Measurements from ENCODE around the gene RBFOX2.
"Not testable (repeated sequence)": the region's sequence is repeated elsewhere in the genome, so short reads cannot be mapped to it uniquely, and the experiment has no call there.

Gene RBFOX2

GRCh38 chr22:35761037-35761436 lies 267.6 kb downstream of the RBFOX2 start:
- no peak for DNase-seq

DNA sequence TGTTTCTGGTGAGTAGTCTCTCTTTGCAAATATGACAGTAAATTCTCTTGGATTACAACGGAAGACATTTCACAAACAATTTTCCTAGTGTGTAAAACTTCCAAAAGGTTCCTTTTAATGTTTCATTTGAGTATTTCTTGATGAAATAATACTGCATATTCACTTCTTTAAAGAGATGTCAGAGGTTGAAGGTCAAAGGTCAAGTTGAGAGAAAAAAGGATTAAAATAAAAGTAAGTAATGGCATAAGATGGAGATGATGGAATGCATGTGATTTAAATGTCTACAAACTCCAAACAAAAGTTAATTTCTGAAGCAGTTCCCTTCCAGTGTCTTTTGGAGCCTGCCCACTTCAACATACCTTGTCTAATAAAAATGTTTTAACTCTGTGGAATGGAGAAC lies 270.2 kb downstream of the RBFOX2 start:
- no peak for DNase-seq

DNA sequence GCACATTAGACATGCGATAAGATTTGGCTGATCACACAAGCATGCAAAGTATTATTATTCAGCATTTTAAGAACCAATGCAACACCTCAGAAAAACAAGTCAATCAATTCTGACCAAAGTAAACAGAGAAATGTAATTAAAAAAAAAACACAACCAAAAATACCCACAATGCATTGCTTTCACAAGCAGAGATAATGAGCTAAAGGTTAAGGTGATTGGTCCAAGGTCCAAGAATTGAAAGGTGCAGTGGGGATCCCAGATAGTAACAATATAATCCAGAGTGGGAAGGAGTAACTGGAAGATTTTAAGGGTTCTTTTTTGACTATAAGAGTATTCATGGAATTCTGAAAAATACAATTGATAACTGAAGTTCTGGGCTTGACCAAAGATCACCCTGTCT lies 271.9 kb downstream of the RBFOX2 start:
- no peak for DNase-seq

DNA sequence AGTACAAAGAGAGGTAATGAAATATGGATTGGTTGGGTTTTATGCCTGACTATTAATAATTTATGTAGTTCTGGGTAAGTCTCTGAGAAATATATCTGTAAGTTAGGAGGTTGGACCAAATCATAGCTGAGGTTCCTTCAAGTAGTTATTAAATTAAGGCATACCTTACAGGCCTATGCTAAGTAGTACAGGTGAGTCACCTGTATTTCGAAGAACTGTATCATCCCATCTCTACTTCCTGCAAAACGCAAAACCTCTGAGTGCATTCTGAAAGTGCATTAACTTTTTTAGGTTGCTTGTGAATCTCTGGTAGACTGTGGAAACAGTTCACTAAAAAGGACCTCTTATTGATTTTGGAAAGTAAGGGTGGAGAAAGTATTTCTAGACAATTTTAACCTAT lies 273.9 kb downstream of the RBFOX2 start:
- no peak for DNase-seq

GRCh38 chr22:35752863-35753189 lies 275.8 kb downstream of the RBFOX2 start:
- no peak for DNase-seq

GRCh38 chr22:35752006-35752862 lies 276.4 kb downstream of the RBFOX2 start:
- no peak for DNase-seq

DNA sequence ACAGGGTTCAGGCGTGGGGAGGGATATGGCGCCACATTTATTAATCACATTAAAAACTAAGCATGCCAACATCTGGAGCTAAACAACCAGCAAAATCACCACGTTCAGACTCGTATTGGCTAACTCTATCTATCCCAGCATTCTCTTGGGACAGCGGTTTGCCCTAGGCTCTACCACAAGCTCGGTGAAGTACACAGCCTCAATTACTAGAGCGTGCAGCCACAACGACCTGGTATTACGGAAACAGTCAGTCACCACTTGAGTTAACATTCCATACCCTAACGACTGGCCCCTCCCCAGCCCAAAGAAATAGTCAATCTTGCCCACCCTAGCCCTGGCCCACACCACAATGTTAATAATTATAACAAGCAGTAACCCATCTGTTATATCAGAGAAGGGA lies 278.8 kb downstream of the RBFOX2 start:
- DNase-seq, result no peak

DNA sequence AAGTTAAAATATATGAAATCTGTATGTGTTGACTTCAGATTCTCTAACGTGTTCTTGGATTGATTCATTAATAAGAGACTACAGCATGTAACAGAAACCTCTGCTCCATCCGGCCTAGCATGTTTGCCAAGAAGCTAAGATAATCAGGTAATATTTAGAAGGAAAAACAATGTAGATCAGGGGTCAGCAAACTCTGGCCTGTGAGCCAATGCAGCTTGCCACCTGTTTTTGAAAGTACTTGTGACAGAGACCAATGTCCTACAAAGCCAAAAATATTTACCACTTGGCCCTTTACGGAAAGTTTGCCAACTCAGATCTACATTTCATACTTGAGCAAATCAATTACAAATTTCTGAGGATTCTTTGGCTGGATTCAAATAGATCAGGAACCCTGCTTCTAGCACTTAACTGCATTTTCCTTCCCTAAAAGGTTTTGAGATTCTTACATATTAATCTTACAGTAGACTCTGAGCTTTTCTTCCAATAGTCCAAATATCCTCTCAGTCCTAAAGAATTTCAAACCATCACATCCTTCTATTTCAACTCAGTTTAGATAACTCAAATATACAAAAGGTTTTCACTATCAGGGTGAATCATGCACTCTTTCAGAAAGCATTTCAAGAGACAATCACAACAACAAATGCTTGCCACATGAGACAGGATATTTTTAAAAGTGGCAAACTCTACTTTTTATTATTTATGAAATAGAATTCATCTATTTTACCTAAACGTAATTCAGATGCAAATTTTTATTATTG lies 281.5 kb downstream of the RBFOX2 start:
- peak; percentile 27 for DNase-seq

DNA sequence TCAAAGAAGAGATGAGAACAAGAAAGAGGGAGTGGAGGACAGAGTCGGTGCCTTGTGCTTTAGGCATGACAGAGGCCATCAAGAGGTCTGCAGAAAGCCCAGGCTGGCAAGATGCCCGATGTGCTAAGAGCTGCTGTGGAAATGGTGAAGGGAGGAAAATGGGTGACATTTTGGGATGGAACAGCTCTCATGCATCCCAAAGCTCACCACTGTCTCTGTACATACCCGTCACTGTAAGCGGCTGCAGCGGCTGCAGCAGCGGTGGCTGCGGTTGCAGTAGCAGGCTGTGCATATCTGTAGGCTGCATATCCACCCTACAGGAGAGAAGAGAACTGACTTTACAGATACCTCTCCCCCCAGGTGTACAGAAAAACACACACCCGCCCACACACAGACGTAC lies 282.4 kb downstream of the RBFOX2 start:
- DNase-seq, result no peak

DNA sequence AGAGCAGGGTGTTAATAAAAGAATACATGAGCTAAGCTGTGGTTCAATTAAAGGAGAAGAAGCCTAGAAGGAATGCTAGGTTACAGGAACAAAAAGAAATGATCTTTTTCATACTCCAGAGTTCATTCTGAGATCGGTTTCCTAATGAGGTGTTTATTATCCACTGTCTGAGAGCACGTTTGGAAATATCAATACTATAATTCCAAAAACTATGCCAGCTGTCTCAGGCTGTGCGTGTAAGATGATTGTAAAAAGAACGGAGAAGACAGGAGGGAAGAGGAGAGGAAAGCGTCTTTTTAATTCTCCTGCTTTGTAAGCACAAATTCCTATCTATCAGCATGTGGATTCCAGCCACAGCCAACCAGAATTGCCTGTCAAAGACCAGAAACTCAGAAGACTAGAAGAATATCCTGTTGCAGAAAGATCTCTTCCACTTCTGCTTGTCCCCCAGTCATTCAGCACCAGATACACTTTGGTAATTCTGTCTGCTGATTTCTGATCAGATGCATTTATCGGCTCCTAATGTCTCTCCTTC lies 285.2 kb downstream of the RBFOX2 start:
- no peak for DNase-seq

DNA sequence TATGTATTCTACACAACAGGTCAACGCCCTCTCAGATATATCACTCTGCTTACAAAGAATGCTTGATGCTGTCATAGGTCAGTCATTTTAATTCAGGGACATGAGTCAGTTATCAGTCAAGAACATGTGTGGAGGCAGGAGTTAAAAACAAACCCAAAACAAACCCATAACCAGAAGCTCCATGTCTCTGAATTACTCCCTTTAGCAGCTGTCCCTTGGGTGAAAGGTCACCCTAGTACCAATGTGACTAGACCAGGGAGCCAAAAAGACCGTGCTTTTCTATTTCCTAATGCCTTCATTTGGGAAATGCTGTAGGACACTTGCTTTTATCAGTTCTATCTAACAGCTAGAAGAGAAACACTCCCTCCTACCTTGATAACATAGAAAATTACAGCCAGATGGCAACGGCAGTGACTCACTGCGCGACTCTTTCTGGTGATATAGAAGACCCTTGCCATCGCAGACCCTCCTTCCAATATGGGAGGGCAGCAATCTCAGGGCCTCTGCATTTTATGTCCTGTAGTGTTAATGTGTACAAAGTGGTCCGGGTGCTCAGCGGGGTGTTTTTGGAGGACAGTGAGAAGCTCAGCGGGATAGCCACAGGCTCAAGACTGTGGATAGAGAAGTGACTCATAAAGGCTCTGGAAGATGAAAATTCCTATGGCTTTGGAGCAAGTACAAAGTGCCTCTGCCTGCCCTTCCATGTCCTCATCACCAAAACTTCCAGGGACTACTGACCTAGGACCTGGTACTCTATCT lies 286.1 kb downstream of the RBFOX2 start:
- peak; percentile 65 for DNase-seq

- DNase-seq, result no peak
These were observed 288.0 kb downstream of the RBFOX2 start for GRCh38 chr22:35740616-35741015.

GRCh38 chr22:35739931-35740380 lies 288.7 kb downstream of the RBFOX2 start:
- no peak for DNase-seq

GRCh38 chr22:35739076-35739930 lies 289.3 kb downstream of the RBFOX2 start:
- DNase-seq, result no peak

DNA sequence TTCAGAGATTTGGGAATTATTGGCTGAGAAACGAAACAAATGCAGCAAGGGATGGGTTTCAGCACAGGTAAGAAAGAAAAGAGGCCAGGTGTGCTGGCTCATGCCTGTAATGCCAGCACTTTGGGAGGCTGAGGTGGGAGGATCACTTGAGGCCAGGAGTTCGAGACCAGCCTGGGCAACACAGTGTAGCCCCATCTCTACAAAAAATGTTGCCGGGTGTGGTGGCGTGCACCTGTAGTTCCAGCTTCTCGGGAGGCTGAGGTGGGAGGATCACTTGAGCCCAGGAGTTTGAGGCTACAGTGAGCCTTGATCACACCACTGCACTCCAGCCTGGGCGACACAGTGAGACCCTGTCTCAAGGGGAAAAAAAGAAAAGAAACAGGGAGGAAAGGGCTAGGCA lies 290.7 kb downstream of the RBFOX2 start:
- DNase-seq, result not testable (repeated sequence)

DNA sequence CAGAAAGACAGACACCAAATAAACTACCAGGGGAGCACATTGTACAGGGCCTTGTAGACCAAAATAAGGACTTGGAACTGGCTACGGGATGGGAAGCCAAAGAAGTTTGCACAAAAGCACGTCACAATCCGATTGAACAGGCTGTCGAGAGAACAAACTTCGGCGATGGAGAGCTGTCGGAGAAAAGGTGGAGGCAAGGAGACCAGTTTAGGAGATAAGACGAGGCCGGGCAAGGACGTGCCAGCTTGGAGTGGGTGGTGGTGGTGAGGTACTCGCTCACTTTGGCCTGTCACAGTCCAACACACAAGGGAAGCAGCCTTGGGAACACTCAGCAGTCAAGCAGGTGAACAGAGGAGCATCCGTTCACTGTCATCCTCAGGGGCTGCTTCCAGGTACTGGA lies 291.9 kb downstream of the RBFOX2 start:
- no peak for DNase-seq

- DNase-seq, result no peak
These were observed 292.5 kb downstream of the RBFOX2 start for GRCh38 chr22:35736166-35736565.

DNA sequence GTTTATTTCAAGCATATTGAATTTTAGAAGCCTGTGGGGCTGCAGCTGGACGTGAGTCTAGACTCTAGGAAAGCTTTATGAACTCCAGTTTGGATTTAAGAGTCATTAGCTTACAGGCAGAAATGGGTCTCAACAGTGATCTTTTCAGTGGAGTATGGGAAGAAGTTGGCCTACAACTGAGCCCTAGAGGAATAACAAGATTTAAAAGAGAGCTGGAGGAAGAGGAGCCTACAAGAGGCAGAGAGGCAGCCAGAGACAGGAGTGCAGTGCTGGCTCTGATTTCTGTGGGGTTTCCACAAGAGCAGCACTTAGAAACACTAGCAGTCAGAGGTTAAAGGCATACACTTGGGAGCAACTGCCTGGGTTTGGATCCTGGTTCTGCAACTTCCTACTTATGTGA lies 293.1 kb downstream of the RBFOX2 start:
- DNase-seq, result no peak

- no peak for DNase-seq
These were observed 294.2 kb downstream of the RBFOX2 start for GRCh38 chr22:35734517-35734827.

DNA sequence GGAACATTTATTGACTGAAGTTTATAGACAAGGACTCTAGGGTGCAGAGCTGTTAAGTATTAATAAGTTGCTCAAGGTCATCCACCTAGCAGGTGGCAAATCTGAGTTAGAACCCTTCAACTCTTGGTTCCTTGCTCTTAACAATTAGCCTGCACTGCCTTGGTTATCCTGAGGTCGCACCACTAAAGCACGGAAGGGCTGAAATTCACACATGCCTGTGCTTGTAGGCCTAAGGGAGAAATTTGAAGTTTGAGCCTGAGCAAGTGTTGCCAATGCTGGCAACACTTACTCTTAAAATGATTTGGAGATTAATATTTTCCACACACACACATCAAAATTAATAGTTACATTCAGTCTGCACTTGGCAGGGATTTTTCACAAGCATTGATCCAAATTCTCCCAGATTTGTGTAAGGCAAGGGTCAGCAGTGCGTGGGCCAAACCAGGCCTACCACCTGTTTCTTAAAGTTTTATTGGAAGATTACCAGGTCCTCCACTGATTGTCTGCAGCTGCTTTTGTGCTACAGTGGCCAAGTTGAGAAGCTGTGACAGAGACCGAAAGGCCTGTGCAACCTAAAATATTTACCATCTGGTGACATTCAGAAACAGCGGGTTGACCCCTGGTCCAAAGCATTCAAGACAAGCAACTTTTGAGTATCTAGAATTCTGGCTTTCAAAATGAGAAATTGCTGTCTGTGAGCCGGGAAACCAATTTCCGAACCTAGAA lies 294.7 kb downstream of the RBFOX2 start:
- no peak for DNase-seq

DNA sequence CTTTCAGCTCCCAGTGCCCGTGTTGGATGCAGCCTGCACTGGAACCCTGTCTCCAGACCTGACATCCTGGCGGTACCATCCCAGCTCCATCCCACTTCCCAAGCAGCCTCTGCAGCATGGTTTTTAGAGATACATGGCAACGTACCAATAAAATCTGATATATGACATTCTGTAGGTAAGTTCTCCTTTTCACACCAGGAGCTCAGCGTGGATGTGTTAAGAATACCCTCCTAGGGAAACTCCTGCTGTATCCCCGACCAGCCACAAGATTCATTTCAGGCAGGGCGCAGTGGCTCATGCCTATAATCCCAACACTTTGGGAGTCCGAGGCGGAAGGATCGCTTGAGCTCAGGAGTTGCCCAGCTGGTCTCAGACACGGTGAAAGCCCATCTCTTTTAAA lies 295.6 kb downstream of the RBFOX2 start:
- DNase-seq, result no peak

DNA sequence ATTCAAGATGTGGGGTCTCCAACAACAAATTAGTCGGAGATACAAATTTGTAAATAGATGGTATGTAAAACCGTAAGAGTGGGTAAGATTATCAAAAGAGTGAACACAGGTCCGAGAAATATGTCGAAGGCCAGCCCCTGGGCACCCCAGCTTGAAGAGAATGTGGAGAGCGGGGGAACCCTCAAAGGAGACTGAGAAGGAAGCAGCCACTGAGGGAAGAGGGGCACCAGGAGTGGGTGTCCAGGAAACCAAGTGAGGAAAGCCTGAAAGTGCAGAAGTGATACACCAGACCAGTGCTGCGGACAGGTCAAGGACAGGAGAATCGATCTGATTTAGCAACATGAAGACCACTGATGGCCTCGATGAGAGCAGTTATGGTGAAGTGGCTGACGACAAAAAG lies 296.5 kb downstream of the RBFOX2 start:
- DNase-seq, result no peak
